PC-3 (cell line): ENCODE results near the gene BTG4. TPM values are rescaled to one million over a fixed set of nuclear protein-coding genes. Genes with fewer than 3 reads are reported as not detected.
A peak's percentile ranks its signal among the peaks of the same experiment; 100 is the strongest.

Experiments used
- ATAC-seq: fragments of 200-7000 bp; cut with Tn5 transposase; 2 replicates; pipeline ENCODE4 v1.9.1; 2020; ENCODE audit warnings: mild to moderate bottlenecking, moderate library complexity
- BruUV-seq: library from RNA; stranded (reverse); fragments of 400-500 nt; replicated peaks from 2 replicates; lab custom pipeline; 2021; lab: Mats Ljungman, UMichigan
- CTCF ChIA-PET: fragments of 300-600 bp; sonication (Branson Sonifier 250); formaldehyde crosslinking; loops from one replicate; lab custom pipeline; 2022; ENCODE audit warnings: antibody characterized with exemption; lab: Charles Lee
- POLR2A ChIA-PET: fragments of 300-600 bp; sonication (Branson Sonifier 250); formaldehyde crosslinking; loops from one replicate; lab custom pipeline; 2022; ENCODE audit warnings: antibody characterized with exemption; ENCODE audit not compliant: unreplicated experiment; lab: Charles Lee
- DNase-seq: peaks from one replicate; pipeline ENCODE4 v3.0.0-alpha.2; 2015
- H2AFZ ChIP-seq: fragments of 300-600 bp; sonication (generic); 2 replicates; pipeline ENCODE4 v1.6.0; 2016; ENCODE audit warnings: antibody characterized with exemption, low read length
- H3F3A ChIP-seq: fragments of 300-600 bp; sonication (generic); one replicate; pipeline ENCODE4 v1.6.0; 2017; ENCODE audit warnings: antibody characterized with exemption, low read length, control low read depth, mild to moderate bottlenecking; ENCODE audit not compliant: unreplicated experiment
- H3K27ac ChIP-seq: fragments of 300-600 bp; sonication (generic); 2 replicates; pipeline ENCODE4 v1.5.1; 2016; ENCODE audit warnings: mild to moderate bottlenecking, low read length
- H3K27me3 ChIP-seq: fragments of 300-600 bp; sonication (generic); 2 replicates; pipeline ENCODE4 v1.6.1; 2016; ENCODE audit warnings: low read length, mixed read lengths
- H3K36me3 ChIP-seq: fragments of 300-600 bp; sonication (generic); 2 replicates; pipeline ENCODE4 v1.6.1; 2016; ENCODE audit warnings: low read depth, mixed run types, low read length, mixed read lengths
- H3K4me1 ChIP-seq: fragments of 300-600 bp; sonication (generic); 2 replicates; pipeline ENCODE4 v1.5.1; 2016; ENCODE audit warnings: low read length; ENCODE audit not compliant: insufficient read depth
- H3K4me2 ChIP-seq: fragments of 300-600 bp; sonication (generic); 2 replicates; pipeline ENCODE4 v1.6.0; 2016; ENCODE audit warnings: low read length
- H3K4me3 ChIP-seq: fragments of 300-600 bp; sonication (generic); 2 replicates; pipeline ENCODE4 v1.5.1; 2016; ENCODE audit warnings: mild to moderate bottlenecking, low read length, mixed read lengths
- H3K79me2 ChIP-seq: fragments of 300-600 bp; sonication (generic); 2 replicates; pipeline ENCODE4 v1.6.1; 2017; ENCODE audit warnings: low read length, mixed read lengths
- H3K9ac ChIP-seq: fragments of 300-600 bp; sonication (generic); 2 replicates; pipeline ENCODE4 v1.6.0; 2016; ENCODE audit warnings: mild to moderate bottlenecking, low read length
- H3K9me2 ChIP-seq: fragments of 300-600 bp; sonication (generic); replicated peaks from 2 replicates; pipeline ENCODE4 v1.6.1; 2016; ENCODE audit warnings: mixed run types, low read length, mixed read lengths
- H3K9me3 ChIP-seq: fragments of 300-600 bp; sonication (generic); 2 replicates; pipeline ENCODE4 v1.6.1; 2016; ENCODE audit warnings: low read length, mixed read lengths
- H4K20me1 ChIP-seq: fragments of 300-600 bp; sonication (generic); 2 replicates; pipeline ENCODE4 v1.6.1; 2016; ENCODE audit warnings: low read length, mixed read lengths
- CTCF ChIP-seq: fragments of 300-600 bp; sonication (generic); conservative IDR thresholded peaks from 2 replicates; pipeline ENCODE4 v1.5.1; 2017; ENCODE audit warnings: antibody characterized with exemption, low read depth, mild to moderate bottlenecking, low read length
- EZH2 ChIP-seq: fragments of 300-600 bp; sonication (generic); IDR thresholded peaks from one replicate; pipeline ENCODE4 v1.6.1; 2017; ENCODE audit warnings: antibody characterized with exemption, mild to moderate bottlenecking, low read length; ENCODE audit not compliant: unreplicated experiment
- EZH2phosphoT487 ChIP-seq: fragments of 300-600 bp; sonication (generic); IDR thresholded peaks from 2 replicates; pipeline ENCODE4 v1.6.1; 2018; ENCODE audit warnings: mild to moderate bottlenecking, antibody characterized with exemption, low read length, borderline replicate concordance
- intact Hi-C: fragments of 100-400 bp; cut with micrococcal nuclease; formaldehyde crosslinking; loops from 2 replicates; pipeline ENCODE4 v1.9.0; 2023
- total RNA-seq: library from RNA; depleted of rRNA; stranded (reverse); fragments of >200 nt; gene quantifications from 2 replicates; pipeline ENCODE4 v1.2.3, GENCODE V29; 2014

The BTG4 gene
- total RNA-seq, 1 experiment from 2014 or later, result not detected

- ATAC-seq (peak; percentile 83), DNase-seq (peak; percentile 90)
- Histone ChIP-seq H3K4me2 (peak overlapping the region; percentile 27), H4K20me1 (no peaks in the 10 kb centered on the region), H3K27me3 (no peaks in the 10 kb centered on the region), H2AFZ (0 out of 2 replicates have a peak overlapping the region, but pooled peaks have one; percentile 3), H3F3A (no peaks in the 10 kb centered on the region), H3K36me3 (no peaks in the 10 kb centered on the region), H3K4me1 (peaks cover 45% of the 10 kb centered on the region), H3K9me2 (no peaks in the 10 kb centered on the region), H3K9ac (no peak overlapping the region), H3K79me2 (no peaks in the 10 kb centered on the region), H3K9me3 (no peaks in the 10 kb centered on the region), H3K27ac (peak overlapping the region; percentile 34), H3K4me3 (no peak overlapping the region)
- TF ChIP-seq EZH2 (no peak), EZH2phosphoT487 (no peak), CTCF (no peak)
- CTCF ChIA-PET, result interaction anchor here (1.2 kb wide), 1 partner anchor 16 kb away, joined by 4 read pairs; no protein-coding TSS in a partner anchor
- no TSS peak for BruUV-seq
- intact Hi-C loops, result loop anchor here (1.0 to 10.0 kb wide), 2 partner anchors 16 to 334 kb away; no protein-coding TSS in a partner anchor
- POLR2A ChIA-PET, result no interaction called here
Observed at GRCh38 chr11:111538407-111539114, 26.4 kb upstream of the BTG4 start.

- no TSS peak for BruUV-seq
- no peak overlapping the region for H3K27ac ChIP-seq
- H4K20me1 ChIP-seq, result no peaks in the 10 kb centered on the region
- no peak overlapping the region for H3K9ac ChIP-seq
- no peak overlapping the region for H3K4me3 ChIP-seq
- no peaks in the 10 kb centered on the region for H3K9me2 ChIP-seq
- no peaks in the 10 kb centered on the region for H3K27me3 ChIP-seq
- H3K4me2 ChIP-seq, result no peak overlapping the region
- DNase-seq (no peak), ATAC-seq (no peak)
- H3F3A ChIP-seq, result no peaks in the 10 kb centered on the region
- H3K79me2 ChIP-seq, result no peaks in the 10 kb centered on the region
- POLR2A ChIA-PET, result no interaction called here
- intact Hi-C loops, result loop anchor here (10.0 kb wide), 1 partner anchor 333 kb away; no protein-coding TSS in a partner anchor
- H3K9me3 ChIP-seq, result no peaks in the 10 kb centered on the region
- TF ChIP-seq EZH2, result no peak
- no peak for TF ChIP-seq CTCF
- no peak for TF ChIP-seq EZH2phosphoT487
- H2AFZ ChIP-seq, result no peak overlapping the region
- H3K4me1 ChIP-seq, result peaks cover 49% of the 10 kb centered on the region
- no peaks in the 10 kb centered on the region for H3K36me3 ChIP-seq
- CTCF ChIA-PET, result no interaction called here
Observed at GRCh38 chr11:111537336-111537860, 25.2 kb upstream of the BTG4 start.
